Prostate gland (tissue), 2 donors: ENCODE measurements around the gene ROBO2. TPM values are rescaled to one million over a fixed set of nuclear protein-coding genes. Genes with fewer than 3 reads are reported as not detected.

Experiments used
- DNase-seq: peaks from one replicate; pipeline ENCODE4 v3.0.0-alpha.2; 2019; ENCODE audit warnings: low spot score
- H3K27ac ChIP-seq, 2 donors: fragments of 200-600 bp; sonication (generic); 2 replicates each; pipeline ENCODE4 v1.5.1; 2017 to 2019
- H3K27me3 ChIP-seq: fragments of 200-600 bp; sonication (generic); replicated peaks from 2 replicates; pipeline ENCODE4 v1.5.1; 2019; ENCODE audit not compliant: insufficient read depth
- H3K36me3 ChIP-seq, 2 donors: fragments of 200-600 bp; sonication (generic); 1 replicate in 1 of 2; 2 replicates in 1 of 2; pipeline versions ENCODE4 v1.5.1 to v1.8.1; 2017 to 2019
- H3K4me1 ChIP-seq: fragments of 200-600 bp; sonication (generic); replicated peaks from 2 replicates; pipeline ENCODE4 v1.5.1; 2019
- H3K4me3 ChIP-seq, 2 donors: fragments of 200-600 bp; sonication (generic); 2 replicates each; pipeline ENCODE4 v1.5.1; 2017 to 2019
- H3K9me3 ChIP-seq: fragments of 200-600 bp; sonication (generic); 2 replicates; pipeline ENCODE4 v1.5.1; 2017
- CTCF ChIP-seq, 4 experiments: fragments of 200-600 bp in 2 of 4; fragments of 450-650 bp in 2 of 4; sonication (generic) in 2 of 4; IDR thresholded peaks; 1 replicate in 3 of 4; 2 replicates in 1 of 4; pipeline ENCODE4 v1.5.1; 2016 to 2019; ENCODE audit warnings: antibody characterized with exemption in 4 of 4, mild to moderate bottlenecking in 2 of 4, moderate library complexity in 2 of 4
- POLR2A ChIP-seq: fragments of 450-650 bp; IDR thresholded peaks from one replicate; pipeline ENCODE4 v1.6.1; 2016; ENCODE audit warnings: antibody characterized with exemption, mild to moderate bottlenecking
- POLR2AphosphoS5 ChIP-seq: sonication (generic); formaldehyde crosslinking; IDR thresholded peaks from one replicate; pipeline ENCODE4 v1.6.1; 2017; ENCODE audit warnings: antibody characterized with exemption
- WGBS: methylation state at CpG from one replicate; pipeline ENCODE4 v1.1.5; 2018; 5-methylcytosine and 5-hydroxymethylcytosine counted together
- intact Hi-C: fragments of 100-400 bp; cut with DNase I; formaldehyde crosslinking; loops from one replicate; pipeline ENCODE4 v1.14.2; 2022
- total RNA-seq, 2 donors: library from RNA; depleted of rRNA; stranded (reverse); fragments of >200 nt; gene quantifications; one replicate each; pipeline ENCODE4 v1.1.0, GENCODE V29; 2016

ROBO2 gene
- total RNA-seq, 2 donors from 2014 or later = 3.6 to 18.2 TPM

- Histone ChIP-seq H3K36me3 (no peaks in the 10 kb centered on the region), H3K9me3 (no peaks in the 10 kb centered on the region), H3K27me3 (no peaks in the 10 kb centered on the region), H3K4me3 (no peak overlapping the region), H3K4me1 (no peaks in the 10 kb centered on the region), H3K27ac (no peak overlapping the region)
- TF ChIP-seq POLR2AphosphoS5 (no peak), CTCF (IDR thresholded peaks at IDR 0.05) (no peak), POLR2A (no peak)
- 62% methylated on average over 2 of the region's 2 CpGs for WGBS
- DNase-seq = no peak
- intact Hi-C loops = no loop called here
These were observed 495.2 kb downstream of the ROBO2 start for GRCh38 chr3:77535116-77535515.

- Histone ChIP-seq H3K27me3 (no peaks in the 10 kb centered on the region), H3K4me1 (no peaks in the 10 kb centered on the region)
These were observed 496.3 kb downstream of the ROBO2 start for GRCh38 chr3:77536038-77536775.

GRCh38 chr3:77539014-77539413 lies 499.1 kb downstream of the ROBO2 start:
- Histone ChIP-seq H3K9me3 (no peaks in the 10 kb centered on the region), H3K4me1 (no peaks in the 10 kb centered on the region), H3K27ac (no peak overlapping the region), H3K4me3 (no peak overlapping the region), H3K27me3 (no peaks in the 10 kb centered on the region), H3K36me3 (no peaks in the 10 kb centered on the region)
- no peak for TF ChIP-seq CTCF (IDR thresholded peaks at IDR 0.05)
- TF ChIP-seq POLR2AphosphoS5 = no peak
- TF ChIP-seq POLR2A = no peak
- 90% methylated on average over 11 of the region's 11 CpGs for WGBS
- DNase-seq = no peak
- intact Hi-C loops = no loop called here

More at GRCh38 chr3:77536038-77536775, 496.3 kb downstream of the ROBO2 start:
- H3K4me3 ChIP-seq = no peak overlapping the region
- WGBS = 84% methylated on average over 3 of the region's 3 CpGs
- H3K27ac ChIP-seq = no peak overlapping the region
- TF ChIP-seq POLR2A = no peak
- no peak for TF ChIP-seq CTCF (IDR thresholded peaks at IDR 0.05)
- TF ChIP-seq POLR2AphosphoS5 = no peak
- DNase-seq = no peak
- no peaks in the 10 kb centered on the region for H3K36me3 ChIP-seq
- intact Hi-C loops = no loop called here
- no peaks in the 10 kb centered on the region for H3K9me3 ChIP-seq

- H3K4me3 ChIP-seq = no peak overlapping the region
- H3K4me1 ChIP-seq = no peaks in the 10 kb centered on the region
- DNase-seq = no peak
- H3K27ac ChIP-seq = no peak overlapping the region
- H3K27me3 ChIP-seq = no peaks in the 10 kb centered on the region
- 35% methylated on average over 2 of the region's 2 CpGs for WGBS
- TF ChIP-seq CTCF (IDR thresholded peaks at IDR 0.05) = no peak
- no peak for TF ChIP-seq POLR2AphosphoS5
- no peak for TF ChIP-seq POLR2A
- intact Hi-C loops = no loop called here
- no peaks in the 10 kb centered on the region for H3K9me3 ChIP-seq
- no peaks in the 10 kb centered on the region for H3K36me3 ChIP-seq
These were observed 499.8 kb downstream of the ROBO2 start for GRCh38 chr3:77539677-77540076.

GRCh38 chr3:77541203-77541922 lies 501.5 kb downstream of the ROBO2 start:
- TF ChIP-seq POLR2AphosphoS5 (no peak), CTCF (IDR thresholded peaks at IDR 0.05) (no peak), POLR2A (no peak)
- Histone ChIP-seq H3K27me3 (no peaks in the 10 kb centered on the region), H3K4me3 (no peak overlapping the region), H3K36me3 (no peaks in the 10 kb centered on the region), H3K9me3 (no peaks in the 10 kb centered on the region), H3K4me1 (no peaks in the 10 kb centered on the region), H3K27ac (no peak overlapping the region)
- intact Hi-C loops = no loop called here
- WGBS = 84% methylated on average over 4 of the region's 4 CpGs
- DNase-seq = no peak
